ENCODE results near the gene UBE2O.

The UBE2O gene

GRCh38 chr17:76432004-76432403 lies 20.9 kb downstream of the UBE2O start:
- Histone ChIP-seq H2BK120ac (ENCODE audit: low read depth, low read length) (no peak overlapping the region), H4K5ac (ENCODE audit: low read length) (no peak overlapping the region), H4K8ac (ENCODE audit: low read depth, low read length) (no peak overlapping the region), H3K36me3 (ENCODE audit: control insufficient read depth, insufficient read depth, low read length) (no peaks in the 10 kb centered on the region), H3K4me3 (ENCODE audit: low read length) (no peak overlapping the region), H3K9ac (ENCODE audit: low read length) (no peak overlapping the region), H3K23ac (ENCODE audit: low read length) (no peak overlapping the region), H2BK5ac (ENCODE audit: low read length) (no peak overlapping the region), H3K79me2 (ENCODE audit: control insufficient read depth, insufficient read depth, low read length) (peaks cover 53% of the 10 kb centered on the region), H3K56ac (ENCODE audit: low read length) (no peak overlapping the region), H3K4ac (ENCODE audit: low read depth, low read length) (no peak overlapping the region), H3K79me1 (ENCODE audit: low read length) (peaks cover 30% of the 10 kb centered on the region), H3K18ac (ENCODE audit: low read length) (no peak overlapping the region), H3K27ac (ENCODE audit: low read depth, low read length) (no peak overlapping the region), H2AK5ac (ENCODE audit: low read length) (no peak overlapping the region), H2BK15ac (replicated peaks; ENCODE audit: low read depth) (no peak overlapping the region), H3K4me1 (ENCODE audit: control insufficient read depth, low read depth, low read length) (peaks cover 5% of the 10 kb centered on the region), H3K27me3 (ENCODE audit: insufficient read depth, low read length, poor library complexity) (no peaks in the 10 kb centered on the region), H3K4me2 (ENCODE audit: low read length) (no peak overlapping the region)
- WGBS (ENCODE audit: extremely low coverage, insufficient coverage, low lambda C conversion rate), result no CpG with 5 or more reads among the region's 6 CpGs
- DNase-seq, result no peak

GRCh38 chr17:76431509-76431908 lies 21.4 kb downstream of the UBE2O start:
- Histone ChIP-seq H3K4me3 (ENCODE audit: low read length) (no peak overlapping the region), H3K23ac (ENCODE audit: low read length) (no peak overlapping the region), H3K4me2 (ENCODE audit: low read length) (no peak overlapping the region), H3K56ac (ENCODE audit: low read length) (no peak overlapping the region), H3K18ac (ENCODE audit: low read length) (no peak overlapping the region), H3K4me1 (ENCODE audit: control insufficient read depth, low read depth, low read length) (peaks cover 5% of the 10 kb centered on the region), H3K79me1 (ENCODE audit: low read length) (peaks cover 29% of the 10 kb centered on the region), H3K9ac (ENCODE audit: low read length) (no peak overlapping the region), H4K5ac (ENCODE audit: low read length) (no peak overlapping the region), H2BK120ac (ENCODE audit: low read depth, low read length) (no peak overlapping the region), H2BK15ac (replicated peaks; ENCODE audit: low read depth) (no peak overlapping the region), H2AK5ac (ENCODE audit: low read length) (no peak overlapping the region), H3K4ac (ENCODE audit: low read depth, low read length) (no peak overlapping the region), H3K79me2 (ENCODE audit: control insufficient read depth, insufficient read depth, low read length) (peaks cover 49% of the 10 kb centered on the region), H3K27me3 (ENCODE audit: insufficient read depth, low read length, poor library complexity) (no peaks in the 10 kb centered on the region), H3K27ac (ENCODE audit: low read depth, low read length) (peak overlapping the region; percentile 25), H4K8ac (ENCODE audit: low read depth, low read length) (no peak overlapping the region), H3K36me3 (ENCODE audit: control insufficient read depth, insufficient read depth, low read length) (no peaks in the 10 kb centered on the region), H2BK5ac (ENCODE audit: low read length) (no peak overlapping the region)
- no CpG with 5 or more reads among the region's 2 CpGs for WGBS (ENCODE audit: extremely low coverage, insufficient coverage, low lambda C conversion rate)
- DNase-seq, result peak; percentile 27

- no peak overlapping the region for H2BK5ac ChIP-seq (ENCODE audit: low read length)
- H3K9ac ChIP-seq (ENCODE audit: low read length), result no peak overlapping the region
- no peak overlapping the region for H2BK15ac ChIP-seq (replicated peaks; ENCODE audit: low read depth)
- no peak overlapping the region for H2AK5ac ChIP-seq (ENCODE audit: low read length)
- H3K4me1 ChIP-seq (ENCODE audit: control insufficient read depth, low read depth, low read length), result peaks cover 5% of the 10 kb centered on the region
- H3K4me3 ChIP-seq (ENCODE audit: low read length), result no peak overlapping the region
- no peak overlapping the region for H3K4me2 ChIP-seq (ENCODE audit: low read length)
- peaks cover 16% of the 10 kb centered on the region for H3K79me1 ChIP-seq (ENCODE audit: low read length)
- no peaks in the 10 kb centered on the region for H3K27me3 ChIP-seq (ENCODE audit: insufficient read depth, low read length, poor library complexity)
- H2BK120ac ChIP-seq (ENCODE audit: low read depth, low read length), result no peak overlapping the region
- peaks cover 34% of the 10 kb centered on the region for H3K79me2 ChIP-seq (ENCODE audit: control insufficient read depth, insufficient read depth, low read length)
- H3K36me3 ChIP-seq (ENCODE audit: control insufficient read depth, insufficient read depth, low read length), result no peaks in the 10 kb centered on the region
- no peak overlapping the region for H3K23ac ChIP-seq (ENCODE audit: low read length)
- WGBS (ENCODE audit: extremely low coverage, insufficient coverage, low lambda C conversion rate), result no CpG with 5 or more reads among the region's 1 CpG
- H3K56ac ChIP-seq (ENCODE audit: low read length), result no peak overlapping the region
- H3K18ac ChIP-seq (ENCODE audit: low read length), result no peak overlapping the region
- DNase-seq, result no peak
- no peak overlapping the region for H4K8ac ChIP-seq (ENCODE audit: low read depth, low read length)
- no peak overlapping the region for H3K4ac ChIP-seq (ENCODE audit: low read depth, low read length)
- H4K5ac ChIP-seq (ENCODE audit: low read length), result no peak overlapping the region
- H3K27ac ChIP-seq (ENCODE audit: low read depth, low read length), result no peak overlapping the region
Measured at GRCh38 chr17:76428511-76428910, 24.4 kb downstream of the UBE2O start.

GRCh38 chr17:76427501-76428231 lies 25.3 kb downstream of the UBE2O start:
- Histone ChIP-seq H3K27ac (ENCODE audit: low read depth, low read length) (no peak overlapping the region), H2BK15ac (replicated peaks; ENCODE audit: low read depth) (no peak overlapping the region), H3K18ac (ENCODE audit: low read length) (no peak overlapping the region), H3K79me2 (ENCODE audit: control insufficient read depth, insufficient read depth, low read length) (peaks cover 33% of the 10 kb centered on the region), H4K5ac (ENCODE audit: low read length) (no peak overlapping the region), H3K9ac (ENCODE audit: low read length) (no peak overlapping the region), H3K4me1 (ENCODE audit: control insufficient read depth, low read depth, low read length) (peaks cover 5% of the 10 kb centered on the region), H3K4me3 (ENCODE audit: low read length) (no peak overlapping the region), H3K23ac (ENCODE audit: low read length) (no peak overlapping the region), H3K56ac (ENCODE audit: low read length) (no peak overlapping the region), H2AK5ac (ENCODE audit: low read length) (no peak overlapping the region), H3K36me3 (ENCODE audit: control insufficient read depth, insufficient read depth, low read length) (no peaks in the 10 kb centered on the region), H3K4me2 (ENCODE audit: low read length) (no peak overlapping the region), H3K27me3 (ENCODE audit: insufficient read depth, low read length, poor library complexity) (no peaks in the 10 kb centered on the region), H3K79me1 (ENCODE audit: low read length) (peaks cover 21% of the 10 kb centered on the region), H2BK120ac (ENCODE audit: low read depth, low read length) (no peak overlapping the region), H2BK5ac (ENCODE audit: low read length) (no peak overlapping the region), H3K4ac (ENCODE audit: low read depth, low read length) (no peak overlapping the region), H4K8ac (ENCODE audit: low read depth, low read length) (no peak overlapping the region)
- no CpG with 5 or more reads among the region's 8 CpGs for WGBS (ENCODE audit: extremely low coverage, insufficient coverage, low lambda C conversion rate)
- DNase-seq, result no peak

- Histone ChIP-seq H3K4me3 (ENCODE audit: low read length) (no peak overlapping the region), H2AK5ac (ENCODE audit: low read length) (no peak overlapping the region), H3K79me2 (ENCODE audit: control insufficient read depth, insufficient read depth, low read length) (peaks cover 33% of the 10 kb centered on the region), H2BK5ac (ENCODE audit: low read length) (no peak overlapping the region), H3K56ac (ENCODE audit: low read length) (no peak overlapping the region), H4K5ac (ENCODE audit: low read length) (no peak overlapping the region), H3K79me1 (ENCODE audit: low read length) (peaks cover 24% of the 10 kb centered on the region), H3K4me2 (ENCODE audit: low read length) (no peak overlapping the region), H3K4me1 (ENCODE audit: control insufficient read depth, low read depth, low read length) (peaks cover 4% of the 10 kb centered on the region), H3K18ac (ENCODE audit: low read length) (no peak overlapping the region), H3K27ac (ENCODE audit: low read depth, low read length) (no peak overlapping the region), H2BK120ac (ENCODE audit: low read depth, low read length) (no peak overlapping the region), H3K36me3 (ENCODE audit: control insufficient read depth, insufficient read depth, low read length) (no peaks in the 10 kb centered on the region), H3K23ac (ENCODE audit: low read length) (no peak overlapping the region), H4K8ac (ENCODE audit: low read depth, low read length) (no peak overlapping the region), H3K4ac (ENCODE audit: low read depth, low read length) (no peak overlapping the region), H3K27me3 (ENCODE audit: insufficient read depth, low read length, poor library complexity) (no peaks in the 10 kb centered on the region), H2BK15ac (replicated peaks; ENCODE audit: low read depth) (no peak overlapping the region), H3K9ac (ENCODE audit: low read length) (no peak overlapping the region)
- no CpG with 5 or more reads among the region's 3 CpGs for WGBS (ENCODE audit: extremely low coverage, insufficient coverage, low lambda C conversion rate)
- DNase-seq, result no peak
Measured at GRCh38 chr17:76426853-76427252, 26.1 kb downstream of the UBE2O start.

DNA sequence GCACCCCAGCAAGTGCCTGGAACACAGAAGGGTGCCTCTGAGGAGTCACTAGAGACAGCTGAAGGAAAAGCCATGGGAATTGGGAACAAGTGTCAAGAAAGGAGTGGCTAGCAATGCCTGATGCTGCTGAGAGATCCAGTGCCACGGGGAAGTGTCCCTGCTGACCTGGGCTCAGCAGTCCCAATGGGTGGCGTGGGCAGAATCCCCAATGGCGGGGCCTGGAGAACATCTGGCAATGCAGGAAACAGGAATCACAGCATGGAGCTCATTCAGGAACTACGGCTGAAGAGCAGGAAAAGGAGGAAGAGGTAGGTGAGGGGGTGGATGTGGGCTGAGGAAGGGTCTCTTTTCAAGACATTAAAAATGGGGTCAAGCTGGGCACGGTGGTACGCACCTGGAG lies 30.1 kb downstream of the UBE2O start:
- H3K23ac ChIP-seq (ENCODE audit: low read length), result no peak overlapping the region
- no peak overlapping the region for H4K8ac ChIP-seq (ENCODE audit: low read depth, low read length)
- WGBS (ENCODE audit: extremely low coverage, insufficient coverage, low lambda C conversion rate), result no CpG with 5 or more reads among the region's 6 CpGs
- peaks cover 33% of the 10 kb centered on the region for H3K79me1 ChIP-seq (ENCODE audit: low read length)
- H3K36me3 ChIP-seq (ENCODE audit: control insufficient read depth, insufficient read depth, low read length), result no peaks in the 10 kb centered on the region
- no peak overlapping the region for H3K27ac ChIP-seq (ENCODE audit: low read depth, low read length)
- H2AK5ac ChIP-seq (ENCODE audit: low read length), result no peak overlapping the region
- no peaks in the 10 kb centered on the region for H3K27me3 ChIP-seq (ENCODE audit: insufficient read depth, low read length, poor library complexity)
- H3K4me1 ChIP-seq (ENCODE audit: control insufficient read depth, low read depth, low read length), result peaks cover 3% of the 10 kb centered on the region
- H3K18ac ChIP-seq (ENCODE audit: low read length), result no peak overlapping the region
- no peak overlapping the region for H3K4ac ChIP-seq (ENCODE audit: low read depth, low read length)
- no peak overlapping the region for H3K4me2 ChIP-seq (ENCODE audit: low read length)
- DNase-seq, result no peak
- no peak overlapping the region for H4K5ac ChIP-seq (ENCODE audit: low read length)
- H2BK120ac ChIP-seq (ENCODE audit: low read depth, low read length), result no peak overlapping the region
- H3K56ac ChIP-seq (ENCODE audit: low read length), result no peak overlapping the region
- H2BK15ac ChIP-seq (replicated peaks; ENCODE audit: low read depth), result no peak overlapping the region
- no peak overlapping the region for H2BK5ac ChIP-seq (ENCODE audit: low read length)
- no peak overlapping the region for H3K4me3 ChIP-seq (ENCODE audit: low read length)
- H3K79me2 ChIP-seq (ENCODE audit: control insufficient read depth, insufficient read depth, low read length), result peaks cover 47% of the 10 kb centered on the region
- H3K9ac ChIP-seq (ENCODE audit: low read length), result no peak overlapping the region
